Ovary (tissue), 3 donors: ENCODE results near the gene ELAVL3.

Experiments used
- POLR2A ChIP-seq: fragments of 450-650 bp; IDR thresholded peaks from one replicate; pipeline ENCODE4 v1.6.1; 2017; ENCODE audit warnings: antibody characterized with exemption, mild to moderate bottlenecking, moderate library complexity
- TF ChIP-seq, protein P1 (sequence below), 3 donors: fragments of 450-650 bp in 2 of 3; fragments of 200-600 bp in 1 of 3; IDR thresholded peaks; one replicate each; pipeline versions ENCODE4 v1.5.1 to v1.8.0; 2016 to 2022; ENCODE audit warnings: antibody characterized with exemption in 3 of 3, mild to moderate bottlenecking in 1 of 3
- donor health status: DM: no; HTN: no; CAD: no.

GRCh38 chr19:11404588-11405222, 76.1 kb downstream of the ELAVL3 start:
- TF ChIP-seq, protein P1, sequence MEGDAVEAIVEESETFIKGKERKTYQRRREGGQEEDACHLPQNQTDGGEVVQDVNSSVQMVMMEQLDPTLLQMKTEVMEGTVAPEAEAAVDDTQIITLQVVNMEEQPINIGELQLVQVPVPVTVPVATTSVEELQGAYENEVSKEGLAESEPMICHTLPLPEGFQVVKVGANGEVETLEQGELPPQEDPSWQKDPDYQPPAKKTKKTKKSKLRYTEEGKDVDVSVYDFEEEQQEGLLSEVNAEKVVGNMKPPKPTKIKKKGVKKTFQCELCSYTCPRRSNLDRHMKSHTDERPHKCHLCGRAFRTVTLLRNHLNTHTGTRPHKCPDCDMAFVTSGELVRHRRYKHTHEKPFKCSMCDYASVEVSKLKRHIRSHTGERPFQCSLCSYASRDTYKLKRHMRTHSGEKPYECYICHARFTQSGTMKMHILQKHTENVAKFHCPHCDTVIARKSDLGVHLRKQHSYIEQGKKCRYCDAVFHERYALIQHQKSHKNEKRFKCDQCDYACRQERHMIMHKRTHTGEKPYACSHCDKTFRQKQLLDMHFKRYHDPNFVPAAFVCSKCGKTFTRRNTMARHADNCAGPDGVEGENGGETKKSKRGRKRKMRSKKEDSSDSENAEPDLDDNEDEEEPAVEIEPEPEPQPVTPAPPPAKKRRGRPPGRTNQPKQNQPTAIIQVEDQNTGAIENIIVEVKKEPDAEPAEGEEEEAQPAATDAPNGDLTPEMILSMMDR (IDR thresholded peaks at IDR 0.05) = no peak
- no peak for TF ChIP-seq POLR2A
